DMS153 treated with DMSO at 0.1 percent for 48 hours (cell line): ENCODE data around the gene ZNF276.
"Not testable (repeated sequence)": the region's sequence is repeated elsewhere in the genome, so short reads cannot be mapped to it uniquely, and the experiment has no call there.

Experiments used
- DNase-seq: peaks from one replicate; lab custom pipeline; 2025; ENCODE audit not compliant: unreplicated experiment; lab: John Stamatoyannopoulos, UW

The ZNF276 gene

GRCh38 chr16:89720813-89721545, at the start of gene ZNF276, which contains the start of gene VPS9D1:
Gene ZNF276, plus strand, starts transcription at chr16:89721537. Its CDS starts 104 bp downstream, at chr16:89721641.
Gene VPS9D1, minus strand, starts transcription at chr16:89720898. Its CDS starts 37 bp downstream, at chr16:89720861.
- peak; percentile 21 for DNase-seq

GRCh38 chr16:89671565-89671964, 49.8 kb upstream of the ZNF276 start:
- DNase-seq, result not testable (repeated sequence)

- no peak for DNase-seq
Measured at GRCh38 chr16:89672177-89672941, 49.0 kb upstream of the ZNF276 start.

GRCh38 chr16:89678258-89678657, 43.1 kb upstream of the ZNF276 start:
- DNase-seq, result no peak

GRCh38 chr16:89685916-89686315, 35.4 kb upstream of the ZNF276 start:
- DNase-seq, result no peak

- peak; percentile 82 for DNase-seq
Measured at GRCh38 chr16:89686520-89687091, 34.7 kb upstream of the ZNF276 start, which contains the start of gene CDK10. Gene CDK10, plus strand, starts transcription at chr16:89686689. Its CDS starts 22 bp downstream, at chr16:89686711.

GRCh38 chr16:89687092-89687940, 34.0 kb upstream of the ZNF276 start:
- DNase-seq, result no peak

- no peak for DNase-seq
Measured at GRCh38 chr16:89688395-89688794, 32.9 kb upstream of the ZNF276 start.

- no peak for DNase-seq
Measured at GRCh38 chr16:89689142-89689541, 32.2 kb upstream of the ZNF276 start.

- DNase-seq, result not testable (repeated sequence)
Measured at GRCh38 chr16:89689621-89690020, 31.7 kb upstream of the ZNF276 start.

GRCh38 chr16:89690392-89690901, 30.9 kb upstream of the ZNF276 start:
- no peak for DNase-seq

GRCh38 chr16:89691231-89691985, 29.9 kb upstream of the ZNF276 start:
- DNase-seq, result no peak

GRCh38 chr16:89691986-89692569, 29.3 kb upstream of the ZNF276 start:
- DNase-seq, result no peak

- no peak for DNase-seq
Measured at GRCh38 chr16:89693289-89693731, 28.0 kb upstream of the ZNF276 start.

GRCh38 chr16:89693931-89694783, 27.2 kb upstream of the ZNF276 start:
- DNase-seq, result no peak

- DNase-seq, result not testable (repeated sequence)
Measured at GRCh38 chr16:89694784-89695085, 26.6 kb upstream of the ZNF276 start.

- no peak for DNase-seq
Measured at GRCh38 chr16:89695086-89695874, 26.1 kb upstream of the ZNF276 start.
